ENCODE data around the gene POLR3GL.

DNA sequence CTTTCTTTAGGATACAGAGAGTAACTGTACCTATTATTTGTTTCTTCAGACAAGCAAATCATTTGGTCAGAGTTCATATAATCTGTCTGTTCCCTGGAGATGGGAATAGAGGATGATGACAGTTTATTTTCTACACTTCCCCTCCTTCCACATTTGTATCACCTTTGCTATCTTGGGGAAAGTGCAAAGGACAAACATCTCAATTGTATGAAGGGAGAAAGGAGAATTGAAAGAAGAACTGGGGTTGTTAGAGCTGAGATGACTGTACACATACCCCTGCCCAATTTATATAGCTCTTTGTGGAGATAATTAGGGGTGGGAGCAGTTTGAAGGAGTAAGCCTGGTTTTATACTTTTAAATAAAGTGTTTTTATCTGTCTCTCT is 14.0 kb downstream of the POLR3GL start:
- no peak for TF ChIP-seq ZZZ3 (IDR thresholded peaks at IDR 0.05; ENCODE audit: control insufficient read depth, insufficient read length, low read depth)
- TF ChIP-seq, protein P1, sequence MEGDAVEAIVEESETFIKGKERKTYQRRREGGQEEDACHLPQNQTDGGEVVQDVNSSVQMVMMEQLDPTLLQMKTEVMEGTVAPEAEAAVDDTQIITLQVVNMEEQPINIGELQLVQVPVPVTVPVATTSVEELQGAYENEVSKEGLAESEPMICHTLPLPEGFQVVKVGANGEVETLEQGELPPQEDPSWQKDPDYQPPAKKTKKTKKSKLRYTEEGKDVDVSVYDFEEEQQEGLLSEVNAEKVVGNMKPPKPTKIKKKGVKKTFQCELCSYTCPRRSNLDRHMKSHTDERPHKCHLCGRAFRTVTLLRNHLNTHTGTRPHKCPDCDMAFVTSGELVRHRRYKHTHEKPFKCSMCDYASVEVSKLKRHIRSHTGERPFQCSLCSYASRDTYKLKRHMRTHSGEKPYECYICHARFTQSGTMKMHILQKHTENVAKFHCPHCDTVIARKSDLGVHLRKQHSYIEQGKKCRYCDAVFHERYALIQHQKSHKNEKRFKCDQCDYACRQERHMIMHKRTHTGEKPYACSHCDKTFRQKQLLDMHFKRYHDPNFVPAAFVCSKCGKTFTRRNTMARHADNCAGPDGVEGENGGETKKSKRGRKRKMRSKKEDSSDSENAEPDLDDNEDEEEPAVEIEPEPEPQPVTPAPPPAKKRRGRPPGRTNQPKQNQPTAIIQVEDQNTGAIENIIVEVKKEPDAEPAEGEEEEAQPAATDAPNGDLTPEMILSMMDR (IDR thresholded peaks at IDR 0.05 in 2 of 3, conservative IDR thresholded peaks at IDR 0.05 in 1 of 3; ENCODE audit: control insufficient read depth in 2 of 3, extremely low read depth in 1 of 3, insufficient read depth in 1 of 3, low read depth in 3 of 3, low read length in 3 of 3) = no peak
- TF ChIP-seq, protein P2, sequence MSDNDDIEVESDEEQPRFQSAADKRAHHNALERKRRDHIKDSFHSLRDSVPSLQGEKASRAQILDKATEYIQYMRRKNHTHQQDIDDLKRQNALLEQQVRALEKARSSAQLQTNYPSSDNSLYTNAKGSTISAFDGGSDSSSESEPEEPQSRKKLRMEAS (IDR thresholded peaks at IDR 0.05; ENCODE audit: low read depth, low read length) = no peak
- TF ChIP-seq CBX5 (IDR thresholded peaks at IDR 0.05; ENCODE audit: low read depth) = no peak
- TF ChIP-seq EZH2 (IDR thresholded peaks at IDR 0.05; ENCODE audit: borderline replicate concordance, control insufficient read depth, low read depth, low read length) = no peak
- TF ChIP-seq TAF1 (IDR thresholded peaks at IDR 0.05; ENCODE audit: borderline replicate concordance, low read depth, low read length) = no peak

All from GM12878 (cell line).